Kidney epithelial cell (primary cell): Measurements from ENCODE around the gene ARHGEF10L. TPM values are rescaled to one million over a fixed set of nuclear protein-coding genes. Genes with fewer than 3 reads are reported as not detected.

Experiments
- DNase-seq: peaks from one replicate; pipeline ENCODE4 v3.0.0-alpha.2; 2010; ENCODE audit warnings: low read depth
- H3K27me3 ChIP-seq: 2 replicates; pipeline ENCODE4 v1.6.0; 2011; ENCODE audit warnings: low read length; ENCODE audit not compliant: control insufficient read depth, insufficient read depth
- H3K36me3 ChIP-seq: 2 replicates; pipeline ENCODE4 v1.5.1; 2011; ENCODE audit warnings: low read length; ENCODE audit not compliant: control insufficient read depth, insufficient read depth
- H3K4me3 ChIP-seq: 2 replicates; pipeline ENCODE4 v1.5.1; 2011; ENCODE audit warnings: low read depth, mild to moderate bottlenecking, control low read depth, low read length
- total RNA-seq: library from RNA; depleted of rRNA; stranded (reverse); fragments of >200 nt; gene quantifications from 2 replicates; pipeline ENCODE4 v1.2.3, GENCODE V29; 2015
- TF ChIP-seq, protein P1 (sequence below): IDR thresholded peaks from 2 replicates; pipeline ENCODE4 v1.5.1; 2011; ENCODE audit warnings: mild to moderate bottlenecking, moderate library complexity, low read length, control low read depth, inconsistent platforms; ENCODE audit not compliant: insufficient read depth, poor library complexity, severe bottlenecking

Gene ARHGEF10L
- total RNA-seq, 1 donor from 2014 or later: 23.5 TPM

- DNase-seq: no peak
- Histone ChIP-seq H3K27me3 (no peaks in the 10 kb centered on the region), H3K36me3 (no peaks in the 10 kb centered on the region), H3K4me3 (no peak overlapping the region)
- TF ChIP-seq, protein P1, sequence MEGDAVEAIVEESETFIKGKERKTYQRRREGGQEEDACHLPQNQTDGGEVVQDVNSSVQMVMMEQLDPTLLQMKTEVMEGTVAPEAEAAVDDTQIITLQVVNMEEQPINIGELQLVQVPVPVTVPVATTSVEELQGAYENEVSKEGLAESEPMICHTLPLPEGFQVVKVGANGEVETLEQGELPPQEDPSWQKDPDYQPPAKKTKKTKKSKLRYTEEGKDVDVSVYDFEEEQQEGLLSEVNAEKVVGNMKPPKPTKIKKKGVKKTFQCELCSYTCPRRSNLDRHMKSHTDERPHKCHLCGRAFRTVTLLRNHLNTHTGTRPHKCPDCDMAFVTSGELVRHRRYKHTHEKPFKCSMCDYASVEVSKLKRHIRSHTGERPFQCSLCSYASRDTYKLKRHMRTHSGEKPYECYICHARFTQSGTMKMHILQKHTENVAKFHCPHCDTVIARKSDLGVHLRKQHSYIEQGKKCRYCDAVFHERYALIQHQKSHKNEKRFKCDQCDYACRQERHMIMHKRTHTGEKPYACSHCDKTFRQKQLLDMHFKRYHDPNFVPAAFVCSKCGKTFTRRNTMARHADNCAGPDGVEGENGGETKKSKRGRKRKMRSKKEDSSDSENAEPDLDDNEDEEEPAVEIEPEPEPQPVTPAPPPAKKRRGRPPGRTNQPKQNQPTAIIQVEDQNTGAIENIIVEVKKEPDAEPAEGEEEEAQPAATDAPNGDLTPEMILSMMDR: no peak
Observed at GRCh38 chr1:17610713-17611112, 71.2 kb downstream of the ARHGEF10L start.

DNA sequence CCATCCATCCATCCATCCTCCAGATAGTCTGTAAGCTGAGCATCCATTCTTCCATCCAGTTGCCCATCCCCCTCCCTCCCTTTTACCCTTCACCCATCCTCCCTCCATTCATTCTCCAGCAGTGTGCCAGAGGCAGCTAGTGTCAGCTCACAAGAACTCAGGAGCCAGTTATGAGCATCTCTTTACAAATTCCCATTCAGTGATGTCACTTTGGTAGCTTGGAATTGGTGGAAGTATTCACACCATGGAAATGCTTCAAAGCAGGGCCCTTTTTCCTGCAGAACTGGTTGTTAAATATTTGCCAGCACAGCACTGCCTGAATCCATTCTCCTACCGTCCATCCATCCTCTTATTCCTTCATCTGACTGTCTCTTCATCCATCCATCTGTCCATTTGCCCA, 72.5 kb downstream of the ARHGEF10L start:
- no peak for DNase-seq
- TF ChIP-seq, protein P1: no peak

GRCh38 chr1:17612831-17613230, 73.3 kb downstream of the ARHGEF10L start:
- H3K27me3 ChIP-seq: no peaks in the 10 kb centered on the region
- no peak for DNase-seq
- no peak overlapping the region for H3K4me3 ChIP-seq
- TF ChIP-seq, protein P1: no peak
- no peaks in the 10 kb centered on the region for H3K36me3 ChIP-seq

More for the DNA sequence above, 72.5 kb downstream of the ARHGEF10L start:
- Histone ChIP-seq H3K27me3 (no peaks in the 10 kb centered on the region), H3K4me3 (no peak overlapping the region), H3K36me3 (no peaks in the 10 kb centered on the region)

DNA sequence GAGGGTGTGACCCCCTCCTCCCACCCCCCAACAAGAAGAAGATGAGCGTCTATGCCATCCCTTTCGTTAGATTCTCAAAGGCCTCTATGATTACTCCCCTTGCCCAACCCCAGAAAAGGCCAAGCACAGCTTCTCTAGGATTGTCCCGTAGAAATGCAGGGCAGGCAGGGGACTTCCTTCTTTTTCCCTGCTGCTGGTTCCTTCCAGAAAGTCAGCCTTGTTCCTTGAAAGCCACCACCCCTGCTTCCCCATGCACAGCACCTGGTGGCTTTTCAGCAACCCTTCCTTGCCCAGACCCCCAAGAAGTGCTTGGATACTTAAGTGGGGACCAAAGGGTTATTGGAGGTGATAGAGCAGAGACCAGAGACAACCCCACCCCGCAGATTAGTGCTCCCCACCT, 75.1 kb downstream of the ARHGEF10L start:
- TF ChIP-seq, protein P1: no peak
- no peaks in the 10 kb centered on the region for H3K27me3 ChIP-seq

GRCh38 chr1:17615157-17615556, 75.7 kb downstream of the ARHGEF10L start:
- H3K27me3 ChIP-seq: no peaks in the 10 kb centered on the region
- no peak overlapping the region for H3K4me3 ChIP-seq
- H3K36me3 ChIP-seq: no peaks in the 10 kb centered on the region
- TF ChIP-seq, protein P1: no peak
- no peak for DNase-seq

More for the DNA sequence above, 75.1 kb downstream of the ARHGEF10L start:
- Histone ChIP-seq H3K36me3 (no peaks in the 10 kb centered on the region), H3K4me3 (no peak overlapping the region)
- no peak for DNase-seq

DNA sequence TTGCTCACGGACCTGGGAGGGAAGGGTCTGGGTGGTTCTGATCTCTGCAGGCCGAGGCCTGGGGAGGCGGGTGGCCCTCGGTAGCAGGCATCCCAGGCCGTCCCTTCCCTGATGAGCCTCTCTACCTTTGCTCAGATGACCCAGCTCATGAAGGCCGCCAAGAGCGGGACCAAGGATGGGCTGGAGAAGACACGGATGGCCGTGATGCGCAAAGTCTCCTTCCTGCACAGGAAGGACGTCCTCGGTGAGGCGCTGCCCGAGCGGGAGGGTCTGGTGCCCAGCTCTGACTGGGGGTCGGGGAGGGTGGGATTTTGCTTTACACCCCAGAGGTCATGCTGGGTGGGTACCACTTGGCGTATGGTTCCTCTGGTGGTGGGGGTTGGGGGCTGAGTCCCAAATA, 76.5 kb downstream of the ARHGEF10L start:
- Histone ChIP-seq H3K27me3 (no peaks in the 10 kb centered on the region), H3K36me3 (no peaks in the 10 kb centered on the region), H3K4me3 (no peak overlapping the region)
- TF ChIP-seq, protein P1: no peak
- no peak for DNase-seq
